ENCODE results near the gene RDH13. TPM values are rescaled to one million over a fixed set of nuclear protein-coding genes. Genes with fewer than 3 reads are reported as not detected.
"Not testable (repeated sequence)": the region's sequence is repeated elsewhere in the genome, so short reads cannot be mapped to it uniquely, and the experiment has no call there.

RDH13 gene
- total and polyA plus RNA-seq, 8 donors: 10.9 to 27.1 (median 14.5) TPM

GRCh38 chr19:55014714-55015113 lies 48.2 kb downstream of the RDH13 start:
- 65 to 88% methylated on average over 22 of the region's 22 CpGs for WGBS, 2 donors
- H3K27ac ChIP-seq: no peak overlapping the region
- FAIRE-seq: no peak
- no peaks in the 10 kb centered on the region for H3K4me1 ChIP-seq
- no peak for DNase-seq
- TF ChIP-seq CTCF (IDR thresholded peaks at IDR 0.05): no peak
- H3K36me3 ChIP-seq: no peaks in the 10 kb centered on the region
- no peak for ATAC-seq
- H3K27me3 ChIP-seq: no peaks in the 10 kb centered on the region
- intact Hi-C loops (cut with DNase I): no loop called here
- no peaks in the 10 kb centered on the region for H3K9me3 ChIP-seq
- no peak overlapping the region for H3K4me3 ChIP-seq

- intact Hi-C loops (cut with DNase I): no loop called here
- H3K9me3 ChIP-seq: no peaks in the 10 kb centered on the region
- H3K36me3 ChIP-seq: no peaks in the 10 kb centered on the region
- ATAC-seq (no peak), DNase-seq (no peak), FAIRE-seq (no peak)
- H3K4me3 ChIP-seq: no peak overlapping the region
- no peaks in the 10 kb centered on the region for H3K27me3 ChIP-seq
- H3K4me1 ChIP-seq: no peaks in the 10 kb centered on the region
- WGBS, 2 donors: 58 to 71% methylated on average over 5 of the region's 5 CpGs
- no peak overlapping the region for H3K27ac ChIP-seq
- TF ChIP-seq CTCF (IDR thresholded peaks at IDR 0.05): no peak
These were observed 49.4 kb downstream of the RDH13 start for GRCh38 chr19:55013596-55013995.

- Histone ChIP-seq H3K36me3 (no peaks in the 10 kb centered on the region), H3K27me3 (no peaks in the 10 kb centered on the region), H3K9me3 (no peaks in the 10 kb centered on the region), H3K27ac (no peak overlapping the region), H3K4me1 (no peaks in the 10 kb centered on the region), H3K4me3 (no peak overlapping the region)
- intact Hi-C loops (cut with DNase I): no loop called here
- TF ChIP-seq CTCF (IDR thresholded peaks at IDR 0.05): no peak
- DNase-seq: no peak
- FAIRE-seq: no peak
- WGBS, 2 donors: 50 to 77% methylated on average over 4 of the region's 4 CpGs
- no peak for ATAC-seq
These were observed 50.6 kb downstream of the RDH13 start for GRCh38 chr19:55012306-55012705.

GRCh38 chr19:55010561-55010960 lies 52.4 kb downstream of the RDH13 start:
- H3K9me3 ChIP-seq; DNase-seq; H3K4me3 ChIP-seq; H3K36me3 ChIP-seq; ATAC-seq; H3K27me3 ChIP-seq; H3K4me1 ChIP-seq; FAIRE-seq; H3K27ac ChIP-seq; intact Hi-C loops (cut with DNase I): not testable (repeated sequence)
- WGBS, 2 donors: 48 to 73% methylated on average over 7 of the region's 7 CpGs

GRCh38 chr19:55008781-55009180 lies 54.2 kb downstream of the RDH13 start:
- FAIRE-seq; H3K4me3 ChIP-seq; H3K4me1 ChIP-seq; H3K36me3 ChIP-seq; H3K27me3 ChIP-seq; H3K9me3 ChIP-seq; intact Hi-C loops (cut with DNase I); ATAC-seq; DNase-seq; H3K27ac ChIP-seq: not testable (repeated sequence)
- WGBS, 2 donors: 66 to 79% methylated on average over 7 of the region's 7 CpGs

GRCh38 chr19:55008189-55008588 lies 54.8 kb downstream of the RDH13 start:
- H3K4me1 ChIP-seq; intact Hi-C loops (cut with DNase I): not testable (repeated sequence)
- 73 to 76% methylated on average over 5 of the region's 5 CpGs for WGBS, 2 donors

GRCh38 chr19:55007537-55007936 lies 55.4 kb downstream of the RDH13 start:
- H3K9me3 ChIP-seq; ATAC-seq; H3K36me3 ChIP-seq; H3K4me1 ChIP-seq; FAIRE-seq; H3K27me3 ChIP-seq; DNase-seq; H3K4me3 ChIP-seq; intact Hi-C loops (cut with DNase I); H3K27ac ChIP-seq: not testable (repeated sequence)
- WGBS, 2 donors: 41 to 47% methylated on average over 3 of the region's 3 CpGs

More at GRCh38 chr19:55008189-55008588, 54.8 kb downstream of the RDH13 start:
- not testable (repeated sequence) for H3K27me3 ChIP-seq, H3K36me3 ChIP-seq, H3K27ac ChIP-seq, FAIRE-seq, ATAC-seq, H3K9me3 ChIP-seq, DNase-seq, H3K4me3 ChIP-seq

GRCh38 chr19:55006795-55007194 lies 56.2 kb downstream of the RDH13 start:
- intact Hi-C loops (cut with DNase I); H3K36me3 ChIP-seq; H3K27ac ChIP-seq; FAIRE-seq; H3K9me3 ChIP-seq; H3K4me1 ChIP-seq; ATAC-seq; DNase-seq; H3K27me3 ChIP-seq: not testable (repeated sequence)
- 60 to 66% methylated on average over 11 of the region's 11 CpGs for WGBS, 2 donors
- H3K4me3 ChIP-seq: peak overlapping the region in 1 of 4 donors; percentile 38

All from pancreas (tissue), 10 donors.